ENCODE measurements around the gene PCDHB16. TPM values are rescaled to one million over a fixed set of nuclear protein-coding genes. Genes with fewer than 3 reads are reported as not detected.
A peak's percentile ranks its signal among the peaks of the same experiment; 100 is the strongest.

The PCDHB16 gene
- total RNA-seq (2021): 6.5 and 8.0 TPM in 2 replicates
- long read RNA-seq, full-length matches to known transcripts: 34 of 34 reads
- long read RNA-seq, partial matches to known transcripts: 0 of 34 reads
- long read RNA-seq, other reads (novel, unspliced or antisense): 0 of 34 reads

DNA sequence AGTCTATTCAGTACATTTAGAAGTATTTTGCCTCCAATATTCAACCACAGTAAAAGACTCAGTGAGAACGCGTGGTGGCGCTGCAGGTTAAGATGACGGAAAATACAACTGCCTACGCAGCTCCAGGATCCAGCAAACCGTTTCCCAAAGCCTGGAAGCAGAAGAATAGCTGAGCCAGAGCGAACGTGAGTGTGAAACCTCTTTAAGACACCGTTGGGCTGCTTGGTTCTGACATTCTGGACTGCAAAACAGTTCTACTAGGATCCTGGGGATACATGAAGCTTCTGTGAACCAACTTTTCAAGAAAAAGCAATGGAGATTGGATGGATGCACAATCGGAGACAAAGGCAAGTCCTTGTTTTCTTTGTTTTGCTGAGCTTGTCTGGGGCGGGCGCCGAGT, at the start of gene PCDHB16:
Gene PCDHB16, plus strand, starts transcription at position 140 of the 400 bp plus-strand sequence. Its CDS starts 173 bp downstream, at position 313.
- Mint-ChIP-seq H3K4me1 (peaks cover 7 to 13% of the 10 kb centered on the region in 2 experiments), H3K36me3 (ENCODE audit: insufficient read depth in 1 of 3, low read depth in 3 of 3) (peaks cover 10 to 28% (median 15%) of the 10 kb centered on the region in 3 experiments), H3K4me3 (peak within 1 kb of the TSS; percentile 73 to 76), H3K27ac (peak within 1 kb of the TSS; percentile 32 to 89 (median 82); a peak in 4 of 7 replicates), H3K27me3 (ENCODE audit: low read depth) (peaks cover 2% of the 10 kb centered on the region), H3K9me3 (peaks cover 27 to 28% of the 10 kb centered on the region in 2 experiments)
- Histone ChIP-seq H2BK120ac (ENCODE audit: low read depth, low read length, poor library complexity, severe bottlenecking) (no peak within 1 kb of the TSS), H2BK15ac (ENCODE audit: low read depth, low read length) (no peak within 1 kb of the TSS), H2BK5ac (ENCODE audit: insufficient read length, low read length) (no peak within 1 kb of the TSS), H2BK12ac (ENCODE audit: insufficient read length, low read depth, low read length) (no peak within 1 kb of the TSS), H2BK20ac (ENCODE audit: low read depth, low read length, poor library complexity, severe bottlenecking) (no peak within 1 kb of the TSS), H3K18ac (ENCODE audit: insufficient read length, low read depth, low read length) (no peak within 1 kb of the TSS), H2AFZ (ENCODE audit: low read length) (peak within 1 kb of the TSS; percentile 92), H3K23me2 (ENCODE audit: insufficient read length, low read depth, low read length, poor library complexity, severe bottlenecking) (no peaks in the 10 kb centered on the region), H3T11ph (ENCODE audit: low read length) (no peak within 1 kb of the TSS), H3K79me1 (ENCODE audit: insufficient read depth, low read depth, low read length, poor library complexity, severe bottlenecking) (no peaks in the 10 kb centered on the region), H3K27ac (ENCODE audit: insufficient read length, low read depth, low read length) (no peak within 1 kb of the TSS), H3K56ac (ENCODE audit: insufficient read length, low read depth, low read length) (no peak within 1 kb of the TSS), H4K91ac (ENCODE audit: insufficient read length, low read depth, low read length) (no peak within 1 kb of the TSS), H4K8ac (replicated peaks; ENCODE audit: insufficient read length, low read depth, low read length) (no peak within 1 kb of the TSS), H3K9ac (ENCODE audit: extremely low read depth, insufficient read length, low read length) (no peak within 1 kb of the TSS), H3K4ac (ENCODE audit: low read depth, low read length) (no peak within 1 kb of the TSS), H3K4me2 (ENCODE audit: insufficient read depth, insufficient read length, low read length) (peak within 1 kb of the TSS; percentile 7), H3K27me3 (ENCODE audit: insufficient read depth, low read length) (no peaks in the 10 kb centered on the region), H4K20me1 (ENCODE audit: control insufficient read depth, insufficient read depth, insufficient read length) (no peaks in the 10 kb centered on the region), H3K14ac (ENCODE audit: insufficient read depth, low read length) (no peak within 1 kb of the TSS), H3K9me3 (ENCODE audit: control insufficient read depth, low read depth, low read length) (no peaks in the 10 kb centered on the region), H2AK5ac (ENCODE audit: insufficient read length, low read length) (no peak within 1 kb of the TSS), H3K79me2 (ENCODE audit: insufficient read depth, low read length) (no peaks in the 10 kb centered on the region), H3K4me1 (ENCODE audit: insufficient read depth, low read length) (no peaks in the 10 kb centered on the region), H4K5ac (ENCODE audit: insufficient read length, low read depth, low read length) (no peak within 1 kb of the TSS), H3K23ac (ENCODE audit: insufficient read length, low read depth, low read length) (no peak within 1 kb of the TSS)
- DNase-seq: peak; percentile 84
- TF ChIP-seq, protein P1, sequence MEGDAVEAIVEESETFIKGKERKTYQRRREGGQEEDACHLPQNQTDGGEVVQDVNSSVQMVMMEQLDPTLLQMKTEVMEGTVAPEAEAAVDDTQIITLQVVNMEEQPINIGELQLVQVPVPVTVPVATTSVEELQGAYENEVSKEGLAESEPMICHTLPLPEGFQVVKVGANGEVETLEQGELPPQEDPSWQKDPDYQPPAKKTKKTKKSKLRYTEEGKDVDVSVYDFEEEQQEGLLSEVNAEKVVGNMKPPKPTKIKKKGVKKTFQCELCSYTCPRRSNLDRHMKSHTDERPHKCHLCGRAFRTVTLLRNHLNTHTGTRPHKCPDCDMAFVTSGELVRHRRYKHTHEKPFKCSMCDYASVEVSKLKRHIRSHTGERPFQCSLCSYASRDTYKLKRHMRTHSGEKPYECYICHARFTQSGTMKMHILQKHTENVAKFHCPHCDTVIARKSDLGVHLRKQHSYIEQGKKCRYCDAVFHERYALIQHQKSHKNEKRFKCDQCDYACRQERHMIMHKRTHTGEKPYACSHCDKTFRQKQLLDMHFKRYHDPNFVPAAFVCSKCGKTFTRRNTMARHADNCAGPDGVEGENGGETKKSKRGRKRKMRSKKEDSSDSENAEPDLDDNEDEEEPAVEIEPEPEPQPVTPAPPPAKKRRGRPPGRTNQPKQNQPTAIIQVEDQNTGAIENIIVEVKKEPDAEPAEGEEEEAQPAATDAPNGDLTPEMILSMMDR (conservative IDR thresholded peaks at IDR 0.05): peak; percentile 87
- no CpG with 5 or more reads among the region's 13 CpGs for WGBS (ENCODE audit: extremely low coverage, insufficient read length, low lambda C conversion rate)
